Activated T-cell treated with anti-CD3 and anti-CD28 coated beads for 4 hours (primary cell): ENCODE data around the gene MBD6.

Experiments used
- DNase-seq: peaks from one replicate; pipeline ENCODE4 v3.0.0-alpha.2; 2020

The MBD6 gene

GRCh38 chr12:57579011-57579410 lies 56.4 kb downstream of the MBD6 start:
- DNase-seq: no peak
